HG03045 (cell line): ENCODE data around the gene CEP72.
"Not testable (repeated sequence)": the region's sequence is repeated elsewhere in the genome, so short reads cannot be mapped to it uniquely, and the experiment has no call there.

Source experiments
- ATAC-seq: cut with Tn5 transposase; IDR thresholded peaks from one replicate; pipeline ENCODE4 v1.9.1; 2021; ENCODE audit warnings: mild to moderate bottlenecking, moderate library complexity; ENCODE audit not compliant: unreplicated experiment

CEP72 gene

DNA sequence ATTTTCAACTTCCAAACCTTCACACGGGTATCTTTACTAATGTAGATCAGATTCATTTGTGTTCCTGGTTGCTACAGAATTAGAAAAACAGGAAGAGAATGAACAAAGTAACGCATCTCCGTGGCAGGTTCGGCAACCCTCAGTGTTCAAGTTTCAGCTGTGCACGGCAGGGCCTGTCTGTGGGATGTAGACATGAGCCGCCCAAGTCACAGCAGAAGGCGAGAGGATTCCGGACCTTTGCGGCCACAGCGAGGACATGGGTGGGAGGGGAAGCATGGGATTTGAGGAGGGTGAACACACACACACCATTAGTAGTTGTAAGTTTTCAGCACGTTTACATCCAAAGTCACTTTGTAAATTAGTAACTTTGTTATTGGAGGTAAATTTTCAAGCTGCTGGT lies 31.7 kb upstream of the CEP72 start:
- no peak for ATAC-seq

DNA sequence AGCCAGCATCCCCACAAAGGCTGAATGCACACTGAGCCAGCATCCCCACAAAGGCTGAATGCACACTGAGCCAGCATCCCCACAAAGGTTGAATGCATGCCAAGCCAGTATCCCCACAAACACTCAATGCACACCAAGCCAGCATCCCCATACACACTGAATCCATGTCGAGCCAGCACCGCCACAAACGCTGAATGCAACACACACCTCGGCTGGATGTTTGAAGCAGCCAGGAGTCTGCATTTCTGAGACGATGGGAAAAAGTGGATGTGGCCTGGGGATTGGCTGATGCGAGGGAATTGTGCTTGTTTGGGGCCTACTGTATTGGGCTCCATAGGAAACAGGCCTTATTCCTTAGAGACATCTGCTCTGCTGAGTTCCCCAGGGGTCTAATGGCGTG lies 30.9 kb upstream of the CEP72 start:
- no peak for ATAC-seq

- ATAC-seq = no peak
Measured at GRCh38 chr5:581941-582340, 30.2 kb upstream of the CEP72 start.

DNA sequence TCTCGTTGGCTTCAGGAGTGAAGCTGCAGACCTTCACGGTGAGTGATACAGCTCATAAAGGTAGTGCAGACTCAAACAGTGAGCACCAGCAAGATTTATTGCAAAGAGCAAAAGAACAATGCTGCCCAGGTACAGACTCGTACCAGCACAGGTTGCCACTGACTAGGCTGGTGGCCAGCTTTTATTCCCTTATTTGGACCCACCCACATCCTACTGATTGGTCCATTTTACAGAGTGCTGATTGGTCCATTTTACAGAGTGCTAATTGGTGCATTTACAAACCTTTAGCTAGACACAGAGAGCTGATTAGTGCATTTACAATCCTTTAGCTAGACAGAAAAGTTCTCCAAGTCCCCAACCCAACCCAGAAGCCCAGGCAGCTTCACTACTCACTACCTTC lies 29.7 kb upstream of the CEP72 start:
- not testable (repeated sequence) for ATAC-seq

- no peak for ATAC-seq
Measured at GRCh38 chr5:582936-583635, 29.1 kb upstream of the CEP72 start.

- ATAC-seq = no peak
Measured at GRCh38 chr5:583645-584044, 28.5 kb upstream of the CEP72 start.

- ATAC-seq = no peak
Measured at GRCh38 chr5:584216-584615, 27.9 kb upstream of the CEP72 start.

DNA sequence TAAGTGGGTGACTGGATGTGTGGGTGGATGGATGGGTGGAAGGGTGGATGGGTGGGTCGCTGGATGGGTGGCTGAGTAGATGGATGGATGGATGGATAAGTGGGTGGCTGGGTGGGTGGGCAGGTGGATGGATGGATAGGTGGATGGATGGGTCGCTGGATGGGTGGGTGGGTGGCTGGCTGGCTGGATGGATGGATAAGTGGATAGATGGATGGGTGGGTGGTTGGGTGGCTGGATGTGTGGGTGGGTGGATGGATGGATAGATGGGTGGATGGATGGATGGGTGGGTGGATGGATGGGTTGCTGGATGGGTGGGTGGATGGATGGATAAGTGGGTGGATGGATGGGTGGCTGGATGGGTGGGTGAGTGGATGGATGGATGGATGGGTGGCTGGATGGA lies 27.3 kb upstream of the CEP72 start:
- no peak for ATAC-seq

GRCh38 chr5:585556-585955 lies 26.6 kb upstream of the CEP72 start:
- ATAC-seq = no peak

- no peak for ATAC-seq
Measured at GRCh38 chr5:585962-586628, 26.0 kb upstream of the CEP72 start.

DNA sequence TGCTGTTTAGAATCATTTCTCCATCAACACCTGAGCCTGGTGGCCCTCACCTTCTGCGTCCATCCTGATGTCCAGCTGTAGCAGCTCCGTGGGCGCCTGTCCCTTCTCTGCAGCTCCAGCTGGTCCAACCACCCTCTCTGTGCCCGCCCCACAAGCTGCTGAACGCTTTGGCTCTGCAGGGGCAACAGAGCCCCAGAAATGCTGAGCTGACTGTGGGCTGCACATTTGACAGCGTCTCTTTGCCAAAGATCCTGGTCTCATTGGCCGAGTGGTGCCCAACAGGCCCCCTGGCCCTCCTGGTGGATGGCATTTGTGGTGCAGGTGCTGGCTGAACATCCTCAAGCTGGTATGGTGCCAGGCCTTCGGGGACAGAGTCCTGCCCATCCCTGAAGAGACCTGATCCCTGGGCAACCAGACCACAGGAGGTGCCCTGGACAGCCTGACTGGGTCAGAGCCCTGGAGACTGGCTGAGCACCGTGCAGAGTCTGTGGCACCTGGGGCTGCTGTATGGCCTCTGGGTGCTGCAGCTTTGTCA lies 25.3 kb upstream of the CEP72 start:
- no peak for ATAC-seq

DNA sequence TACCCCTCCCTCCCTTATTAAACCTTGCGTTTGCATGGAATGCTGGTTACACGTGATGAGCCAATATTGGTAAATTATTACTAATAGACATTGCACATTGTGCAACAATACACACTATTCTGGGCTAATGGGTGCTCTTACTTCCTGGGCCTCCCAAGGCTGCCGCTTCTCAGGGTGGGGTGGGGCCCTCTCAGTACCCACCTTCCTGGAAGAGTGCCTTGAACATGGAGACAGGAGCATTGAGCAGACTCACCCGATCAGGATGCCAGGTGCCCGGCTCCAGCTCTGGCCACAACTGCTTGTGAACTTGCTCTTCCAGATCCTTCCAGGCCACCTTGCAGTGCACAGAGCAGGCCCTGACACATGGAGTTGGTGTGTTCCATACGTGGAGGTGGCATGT lies 24.7 kb upstream of the CEP72 start:
- no peak for ATAC-seq

GRCh38 chr5:588406-588995 lies 23.6 kb upstream of the CEP72 start:
- ATAC-seq = no peak

- ATAC-seq = no peak
Measured at GRCh38 chr5:589173-589572, 23.0 kb upstream of the CEP72 start.

- ATAC-seq = no peak
Measured at GRCh38 chr5:589588-589987, 22.6 kb upstream of the CEP72 start.

- no peak for ATAC-seq
Measured at GRCh38 chr5:590346-590745, 21.8 kb upstream of the CEP72 start.

DNA sequence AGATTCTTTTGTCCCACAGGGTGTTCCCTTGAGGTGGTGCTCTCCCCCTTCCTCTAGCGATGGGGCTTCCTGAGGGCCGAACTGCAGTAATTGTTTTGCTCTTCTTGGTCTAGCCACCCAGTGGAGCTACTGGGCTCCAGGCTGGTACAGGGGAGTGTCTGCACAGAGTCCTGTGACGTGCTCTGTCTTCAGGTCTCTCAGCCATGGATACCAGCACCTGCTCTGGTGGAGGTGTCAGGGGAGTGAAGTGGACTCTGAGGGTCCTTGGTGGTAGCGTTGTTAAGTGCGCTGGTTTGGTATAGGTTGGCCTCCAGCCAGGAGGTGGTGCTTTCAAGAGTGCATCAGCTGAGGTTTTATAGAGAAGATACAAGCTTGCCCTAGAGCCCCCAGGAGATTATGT lies 20.4 kb upstream of the CEP72 start:
- ATAC-seq = no peak

GRCh38 chr5:592158-592557 lies 20.0 kb upstream of the CEP72 start:
- no peak for ATAC-seq

DNA sequence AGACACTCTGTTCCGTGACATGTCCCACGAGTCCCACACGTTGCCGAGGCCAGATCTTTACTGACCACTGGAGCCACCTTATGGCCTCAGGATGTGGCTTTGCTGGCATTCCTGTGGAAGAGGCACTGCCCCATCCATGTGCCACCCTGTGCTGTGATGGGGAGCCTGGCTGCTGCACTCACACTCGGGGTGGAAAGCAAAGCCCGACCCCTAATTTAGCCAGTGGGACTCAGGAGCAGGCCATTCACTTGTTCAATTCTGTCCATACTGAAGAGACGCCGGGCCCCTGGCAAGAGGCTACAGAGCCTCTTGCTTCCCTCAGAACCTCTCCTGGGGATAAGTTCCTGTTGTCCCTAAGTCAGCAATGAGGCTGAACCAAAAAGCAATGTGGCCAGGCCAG lies 18.6 kb upstream of the CEP72 start:
- ATAC-seq = no peak

DNA sequence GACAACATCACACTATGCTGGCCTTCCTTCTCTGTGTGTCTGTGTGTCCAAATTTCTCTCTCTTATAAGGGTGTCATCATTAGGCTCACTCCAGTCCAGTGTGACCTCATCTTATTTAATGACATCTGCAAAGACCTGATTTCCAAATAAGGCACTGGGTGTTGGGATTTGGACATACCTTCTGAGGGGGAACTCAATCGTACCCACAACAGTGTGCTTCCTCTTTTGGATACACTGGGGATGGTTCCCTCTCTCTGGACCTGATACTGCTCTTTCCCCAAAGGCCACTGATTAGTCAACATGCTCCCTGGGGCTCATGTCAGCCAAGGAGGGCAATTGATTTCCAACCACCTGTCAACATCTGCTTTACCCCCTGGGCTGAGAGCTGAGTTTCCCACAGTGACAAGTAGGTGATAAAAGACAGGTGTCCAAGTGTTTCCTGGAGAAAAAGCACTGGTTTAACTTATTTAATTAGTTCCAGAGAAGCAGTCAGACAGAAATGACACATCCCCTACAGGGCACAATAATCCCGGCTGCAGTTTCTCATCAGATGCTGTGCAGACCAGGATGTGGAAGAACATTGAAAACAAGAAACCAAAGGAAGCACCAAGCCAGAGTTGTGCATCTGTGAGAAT lies 17.8 kb upstream of the CEP72 start:
- ATAC-seq = no peak

GRCh38 chr5:595285-595875 lies 16.8 kb upstream of the CEP72 start:
- no peak for ATAC-seq
